ENCODE measurements around the gene TMEM72. TPM values are rescaled to one million over a fixed set of nuclear protein-coding genes. Genes with fewer than 3 reads are reported as not detected.
A peak's percentile ranks its signal among the peaks of the same experiment; 100 is the strongest.

TMEM72 gene
- total and polyA plus RNA-seq, 3 experiments from 2014 or later, result not detected

DNA sequence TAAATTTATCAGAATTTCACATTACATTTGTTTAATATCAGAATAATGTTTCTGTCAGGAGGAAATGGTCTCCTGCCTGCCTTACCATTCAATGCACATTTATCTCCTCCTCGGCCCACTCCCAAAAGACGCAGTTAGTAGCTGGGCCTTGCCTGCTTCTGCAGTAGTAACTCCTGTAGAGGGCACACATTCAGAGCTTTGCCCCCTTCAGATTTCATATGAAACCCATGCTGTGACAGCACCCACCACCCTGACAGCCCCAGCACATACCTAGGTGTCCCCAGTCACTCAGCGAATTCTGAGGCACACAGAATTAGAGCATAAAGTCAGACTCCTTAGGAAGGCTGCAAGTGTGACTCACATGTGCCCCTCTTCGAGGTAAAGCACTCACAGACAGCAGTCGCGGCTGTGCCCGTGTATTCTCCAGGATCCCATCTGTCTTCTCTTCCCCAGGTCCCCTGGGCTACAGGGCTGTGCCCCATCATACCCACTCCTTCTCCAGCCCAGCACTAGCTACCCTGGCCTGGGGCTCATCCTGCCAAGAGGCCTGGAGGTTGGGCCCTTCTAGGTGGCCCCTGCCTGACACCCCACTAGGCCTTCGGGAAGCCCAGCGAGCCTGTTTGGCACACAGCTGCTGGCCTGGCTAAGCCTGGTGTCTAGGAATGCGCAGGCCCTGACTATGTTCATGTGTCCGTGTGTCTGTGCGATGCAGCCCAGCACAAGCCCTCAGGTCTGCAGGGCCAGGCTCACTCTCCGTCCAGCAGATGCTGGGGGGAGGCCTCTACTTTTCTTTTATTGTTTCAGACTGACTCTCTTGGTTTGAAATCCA is 72.1 kb downstream of the TMEM72 start:
- H3K9me3 Mint-ChIP-seq, result no peaks in the 10 kb centered on the region
- Histone ChIP-seq H3K4me1 (ENCODE audit: insufficient read depth, low read length) (no peaks in the 10 kb centered on the region), H3K4me3 (ENCODE audit: low read length) (no peak overlapping the region), H3K9me3 (ENCODE audit: low read length) (no peaks in the 10 kb centered on the region), H3K36me3 (ENCODE audit: insufficient read depth, low read length) (no peaks in the 10 kb centered on the region), H3K27me3 (ENCODE audit: insufficient read depth, low read length, poor library complexity, severe bottlenecking) (no peaks in the 10 kb centered on the region), H3K27ac (ENCODE audit: low read depth, low read length) (no peak overlapping the region)
- no peaks in the 10 kb centered on the region for H3K36me3 Mint-ChIP-seq
- no peaks in the 10 kb centered on the region for H3K4me1 Mint-ChIP-seq
- H3K27ac Mint-ChIP-seq, result peak overlapping the region in 1 of 8 donors; percentile 42
- H3K4me3 Mint-ChIP-seq, result no peak overlapping the region
- H3K27me3 Mint-ChIP-seq, result peaks cover 3 to 4% of the 10 kb centered on the region in 2 donors
- no peak for DNase-seq
- ChIA-PET POLR2A (no interaction called here), CTCF (interaction anchor here (1.5 kb wide), 1 partner anchor 17 kb away, joined by 4 read pairs; no protein-coding TSS in a partner anchor)

DNA sequence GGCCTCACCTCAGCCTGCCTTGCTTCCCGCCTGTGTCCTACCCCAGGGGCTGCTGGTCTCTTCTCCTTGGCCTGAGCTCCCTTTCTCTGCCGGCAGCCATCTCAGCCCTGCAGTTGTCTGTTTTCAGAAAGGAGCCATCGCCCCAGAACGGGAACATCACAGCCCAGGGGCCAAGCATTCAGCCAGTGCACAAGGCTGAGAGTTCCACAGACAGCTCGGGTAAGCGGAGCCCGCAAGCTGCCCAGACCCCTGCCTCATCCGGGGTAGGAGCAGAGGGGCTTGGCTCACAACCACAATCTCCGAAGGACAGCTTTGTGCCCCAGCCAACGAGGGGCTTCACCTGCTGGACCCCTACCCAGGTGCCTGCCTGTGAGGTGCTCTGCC is 72.8 kb downstream of the TMEM72 start:
- DNase-seq, result no peak
- CTCF ChIA-PET, result no interaction called here
- no peak overlapping the region for H3K27ac Mint-ChIP-seq
- H3K4me3 Mint-ChIP-seq, result no peak overlapping the region
- Histone ChIP-seq H3K36me3 (ENCODE audit: insufficient read depth, low read length) (no peaks in the 10 kb centered on the region), H3K9me3 (ENCODE audit: low read length) (no peaks in the 10 kb centered on the region), H3K4me3 (ENCODE audit: low read length) (no peak overlapping the region), H3K4me1 (ENCODE audit: insufficient read depth, low read length) (no peaks in the 10 kb centered on the region), H3K27me3 (ENCODE audit: insufficient read depth, low read length, poor library complexity, severe bottlenecking) (no peaks in the 10 kb centered on the region), H3K27ac (ENCODE audit: low read depth, low read length) (no peak overlapping the region)
- POLR2A ChIA-PET, result no interaction called here
- no peaks in the 10 kb centered on the region for H3K4me1 Mint-ChIP-seq
- no peaks in the 10 kb centered on the region for H3K36me3 Mint-ChIP-seq
- H3K27me3 Mint-ChIP-seq, result peaks cover 3 to 4% of the 10 kb centered on the region in 2 donors
- H3K9me3 Mint-ChIP-seq, result no peaks in the 10 kb centered on the region

DNA sequence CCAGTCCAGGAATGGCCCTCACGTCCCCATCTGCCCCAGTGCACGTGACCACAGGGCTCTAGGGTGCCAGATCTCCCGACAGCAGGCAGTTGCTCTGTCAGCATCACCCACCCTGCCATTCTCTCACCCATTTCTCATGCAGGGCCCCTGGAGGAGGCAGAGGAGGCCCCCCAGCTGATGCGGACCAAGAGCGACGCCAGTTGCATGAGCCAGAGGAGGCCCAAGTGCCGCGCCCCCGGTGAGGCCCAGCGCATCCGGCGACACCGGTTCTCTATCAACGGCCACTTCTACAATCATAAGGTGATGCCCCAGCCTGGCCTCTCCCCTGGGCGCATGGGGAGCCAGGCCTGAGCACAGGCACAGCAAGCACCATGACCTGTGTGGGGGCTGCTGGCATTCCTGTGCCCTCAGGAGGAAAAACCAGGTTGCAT is 73.5 kb downstream of the TMEM72 start:
- ChIA-PET CTCF (no interaction called here), POLR2A (no interaction called here)
- Mint-ChIP-seq H3K4me1 (no peaks in the 10 kb centered on the region), H3K27ac (no peak overlapping the region), H3K9me3 (no peaks in the 10 kb centered on the region), H3K36me3 (no peaks in the 10 kb centered on the region), H3K4me3 (no peak overlapping the region), H3K27me3 (peaks cover 3 to 4% of the 10 kb centered on the region in 2 donors)
- Histone ChIP-seq H3K27ac (ENCODE audit: low read depth, low read length) (no peak overlapping the region), H3K36me3 (ENCODE audit: insufficient read depth, low read length) (no peaks in the 10 kb centered on the region), H3K9me3 (ENCODE audit: low read length) (no peaks in the 10 kb centered on the region), H3K4me1 (ENCODE audit: insufficient read depth, low read length) (no peaks in the 10 kb centered on the region), H3K27me3 (ENCODE audit: insufficient read depth, low read length, poor library complexity, severe bottlenecking) (no peaks in the 10 kb centered on the region), H3K4me3 (ENCODE audit: low read length) (no peak overlapping the region)
- no peak for DNase-seq

DNA sequence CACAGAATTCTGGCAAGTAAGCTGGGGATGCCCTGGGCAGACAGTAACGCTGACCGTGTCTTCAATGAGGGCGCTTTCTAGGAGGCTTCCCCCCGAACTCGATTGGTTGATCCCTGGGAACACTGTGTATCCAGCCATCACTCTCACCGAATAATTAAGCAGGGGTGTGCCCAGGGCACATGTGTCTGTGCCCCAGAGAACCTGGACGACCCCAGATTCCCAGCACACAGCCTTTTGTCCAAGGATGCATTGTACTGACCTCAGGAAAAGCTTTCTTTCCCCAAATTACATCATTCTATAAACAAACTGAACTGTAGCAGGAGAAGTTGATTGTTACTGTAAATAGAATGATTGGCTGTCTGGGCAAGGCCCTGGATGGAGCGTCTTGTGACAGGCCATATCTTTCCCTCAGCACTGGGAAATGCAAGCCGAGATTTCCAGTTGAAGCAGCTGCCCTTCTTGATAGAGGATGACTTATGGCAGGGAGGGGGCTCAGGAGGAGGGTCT is 74.1 kb downstream of the TMEM72 start:
- no peaks in the 10 kb centered on the region for H3K27me3 ChIP-seq (ENCODE audit: insufficient read depth, low read length, poor library complexity, severe bottlenecking)
- no peaks in the 10 kb centered on the region for H3K36me3 ChIP-seq (ENCODE audit: insufficient read depth, low read length)
- H3K9me3 ChIP-seq (ENCODE audit: low read length), result no peaks in the 10 kb centered on the region
- H3K4me1 Mint-ChIP-seq, result no peaks in the 10 kb centered on the region
- no peak for DNase-seq
- H3K27me3 Mint-ChIP-seq, result peaks cover 5 to 6% of the 10 kb centered on the region in 2 donors
- H3K27ac ChIP-seq (ENCODE audit: low read depth, low read length), result no peak overlapping the region
- H3K27ac Mint-ChIP-seq, result no peak overlapping the region
- ChIA-PET CTCF (no interaction called here), POLR2A (no interaction called here)
- H3K36me3 Mint-ChIP-seq, result no peaks in the 10 kb centered on the region
- no peak overlapping the region for H3K4me3 ChIP-seq (ENCODE audit: low read length)
- H3K4me3 Mint-ChIP-seq, result no peak overlapping the region
- H3K4me1 ChIP-seq (ENCODE audit: insufficient read depth, low read length), result no peaks in the 10 kb centered on the region
- no peaks in the 10 kb centered on the region for H3K9me3 Mint-ChIP-seq

DNA sequence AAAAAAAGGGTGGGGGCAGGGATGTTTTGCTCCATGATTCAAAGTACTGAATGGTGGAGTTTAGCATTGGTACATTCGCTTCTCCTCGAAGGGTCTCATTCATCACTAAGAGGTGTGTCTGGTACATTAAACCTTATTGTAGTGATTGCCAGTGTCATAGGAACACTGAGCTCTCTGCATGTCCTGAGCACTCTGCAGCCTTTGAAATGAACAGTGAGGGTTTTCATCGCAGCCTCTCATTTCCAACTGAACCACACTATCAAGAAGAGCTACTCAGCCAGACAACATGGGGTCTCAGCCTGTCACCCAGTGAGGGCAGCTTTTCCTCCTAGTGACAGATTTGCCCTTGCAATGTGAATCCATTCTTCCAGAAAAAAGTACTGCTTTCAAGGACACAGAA is 75.0 kb downstream of the TMEM72 start:
- no peak overlapping the region for H3K4me3 ChIP-seq (ENCODE audit: low read length)
- POLR2A ChIA-PET, result no interaction called here
- DNase-seq, result no peak
- Mint-ChIP-seq H3K27me3 (peaks cover 6% of the 10 kb centered on the region in 2 donors), H3K27ac (peak overlapping the region in 1 of 8 donors; percentile 63), H3K4me3 (no peak overlapping the region), H3K9me3 (no peaks in the 10 kb centered on the region), H3K4me1 (no peaks in the 10 kb centered on the region), H3K36me3 (no peaks in the 10 kb centered on the region)
- no peaks in the 10 kb centered on the region for H3K36me3 ChIP-seq (ENCODE audit: insufficient read depth, low read length)
- H3K27me3 ChIP-seq (ENCODE audit: insufficient read depth, low read length, poor library complexity, severe bottlenecking), result no peaks in the 10 kb centered on the region
- no peaks in the 10 kb centered on the region for H3K4me1 ChIP-seq (ENCODE audit: insufficient read depth, low read length)
- H3K9me3 ChIP-seq (ENCODE audit: low read length), result no peaks in the 10 kb centered on the region
- H3K27ac ChIP-seq (ENCODE audit: low read depth, low read length), result no peak overlapping the region
- CTCF ChIA-PET, result no interaction called here

Other genes starting within 250 kb of the TMEM72 start
- 1 to 10 TPM; 2.8 TPM for gene RASSF4, start 48.5 kb downstream of the TMEM72 start, total RNA-seq
- gene RASSF4, start 48.5 kb downstream of the TMEM72 start, polyA plus RNA-seq, result 0.85 TPM
- gene DEPP1, start 67.5 kb downstream of the TMEM72 start, total RNA-seq, result under 1 TPM in 1 of 2 experiments, not detected in 1; 0.11 TPM
- gene DEPP1, start 67.5 kb downstream of the TMEM72 start, polyA plus RNA-seq, result not detected
- gene ZNF22, start 89.6 kb downstream of the TMEM72 start, total RNA-seq, result 10 to 100 TPM; 36.1 to 37.2 TPM
- 49.1 TPM for gene ZNF22, start 89.6 kb downstream of the TMEM72 start, polyA plus RNA-seq